Stimulated activated naive CD8-positive, alpha-beta T cell treated with anti-CD3 and anti-CD28 coated beads, Interleukin-15, Interleukin-2, amounts not matched to agents 100 ng/mL and 50 ng/mL, for 24 hours (primary cell): ENCODE data around the gene WDR41.
"Not testable (repeated sequence)": the region's sequence is repeated elsewhere in the genome, so short reads cannot be mapped to it uniquely, and the experiment has no call there.

Experiments
- H3K27ac Mint-ChIP-seq: one replicate; pipeline ENCODE4 v1.8.0; 2021; ENCODE audit warnings: mild to moderate bottlenecking, mixed read lengths
- H3K27me3 Mint-ChIP-seq: one replicate; pipeline ENCODE4 v1.8.0; 2021; ENCODE audit warnings: mixed read lengths
- H3K36me3 Mint-ChIP-seq: one replicate; pipeline ENCODE4 v1.8.0; 2021; ENCODE audit warnings: low read depth, mixed read lengths
- H3K4me1 Mint-ChIP-seq: one replicate; pipeline ENCODE4 v1.8.0; 2021; ENCODE audit warnings: low read depth, mixed read lengths
- H3K4me3 Mint-ChIP-seq: one replicate; pipeline ENCODE4 v1.8.0; 2021; ENCODE audit warnings: mild to moderate bottlenecking, mixed read lengths
- H3K9me3 Mint-ChIP-seq: one replicate; pipeline ENCODE4 v1.8.0; 2021; ENCODE audit warnings: mixed read lengths

WDR41 gene

GRCh38 chr5:77468875-77469274 is 23.2 kb downstream of the WDR41 start:
- not testable (repeated sequence) for H3K27ac Mint-ChIP-seq, H3K9me3 Mint-ChIP-seq, H3K27me3 Mint-ChIP-seq, H3K4me3 Mint-ChIP-seq, H3K4me1 Mint-ChIP-seq
- H3K36me3 Mint-ChIP-seq, result peaks cover 48% of the 10 kb centered on the region

- Mint-ChIP-seq H3K4me3 (no peak overlapping the region), H3K9me3 (no peaks in the 10 kb centered on the region), H3K36me3 (peaks cover 19% of the 10 kb centered on the region), H3K27ac (no peak overlapping the region), H3K4me1 (no peaks in the 10 kb centered on the region), H3K27me3 (no peaks in the 10 kb centered on the region)
These were observed 28.2 kb downstream of the WDR41 start for GRCh38 chr5:77463905-77464304.

GRCh38 chr5:77461287-77461686 is 30.8 kb downstream of the WDR41 start:
- H3K27ac Mint-ChIP-seq, result no peak overlapping the region
- H3K4me3 Mint-ChIP-seq, result no peak overlapping the region
- peaks cover 9% of the 10 kb centered on the region for H3K36me3 Mint-ChIP-seq
- no peaks in the 10 kb centered on the region for H3K9me3 Mint-ChIP-seq
- H3K27me3 Mint-ChIP-seq, result no peaks in the 10 kb centered on the region
- H3K4me1 Mint-ChIP-seq, result no peaks in the 10 kb centered on the region

- H3K27me3 Mint-ChIP-seq, result no peaks in the 10 kb centered on the region
- no peaks in the 10 kb centered on the region for H3K9me3 Mint-ChIP-seq
- no peaks in the 10 kb centered on the region for H3K4me1 Mint-ChIP-seq
- no peak overlapping the region for H3K27ac Mint-ChIP-seq
- H3K4me3 Mint-ChIP-seq, result no peak overlapping the region
- H3K36me3 Mint-ChIP-seq, result peaks cover 35% of the 10 kb centered on the region
These were observed 38.0 kb downstream of the WDR41 start for GRCh38 chr5:77454123-77454522.

- no peaks in the 10 kb centered on the region for H3K27me3 Mint-ChIP-seq
- H3K27ac Mint-ChIP-seq, result no peak overlapping the region
- no peak overlapping the region for H3K4me3 Mint-ChIP-seq
- peaks cover 2% of the 10 kb centered on the region for H3K9me3 Mint-ChIP-seq
- no peaks in the 10 kb centered on the region for H3K4me1 Mint-ChIP-seq
- peaks cover 51% of the 10 kb centered on the region for H3K36me3 Mint-ChIP-seq
These were observed 39.8 kb downstream of the WDR41 start for GRCh38 chr5:77452351-77452750.

GRCh38 chr5:77449981-77450380 is 42.1 kb downstream of the WDR41 start:
- Mint-ChIP-seq H3K9me3 (peaks cover 4% of the 10 kb centered on the region), H3K27ac (no peak overlapping the region), H3K4me3 (no peak overlapping the region), H3K36me3 (peaks cover 68% of the 10 kb centered on the region), H3K27me3 (no peaks in the 10 kb centered on the region), H3K4me1 (no peaks in the 10 kb centered on the region)

- H3K27ac Mint-ChIP-seq, result no peak overlapping the region
- no peak overlapping the region for H3K4me3 Mint-ChIP-seq
- H3K27me3 Mint-ChIP-seq, result no peaks in the 10 kb centered on the region
- H3K4me1 Mint-ChIP-seq, result no peaks in the 10 kb centered on the region
- peaks cover 72% of the 10 kb centered on the region for H3K36me3 Mint-ChIP-seq
- H3K9me3 Mint-ChIP-seq, result peaks cover 4% of the 10 kb centered on the region
These were observed 42.8 kb downstream of the WDR41 start for GRCh38 chr5:77449277-77449676.

GRCh38 chr5:77448831-77449230 is 43.3 kb downstream of the WDR41 start:
- no peak overlapping the region for H3K27ac Mint-ChIP-seq
- H3K4me3 Mint-ChIP-seq, result no peak overlapping the region
- peaks cover 76% of the 10 kb centered on the region for H3K36me3 Mint-ChIP-seq
- H3K4me1 Mint-ChIP-seq, result no peaks in the 10 kb centered on the region
- peaks cover 4% of the 10 kb centered on the region for H3K9me3 Mint-ChIP-seq
- no peaks in the 10 kb centered on the region for H3K27me3 Mint-ChIP-seq

- Mint-ChIP-seq H3K27ac (no peak overlapping the region), H3K36me3 (peaks cover 68% of the 10 kb centered on the region), H3K9me3 (peaks cover 4% of the 10 kb centered on the region), H3K27me3 (no peaks in the 10 kb centered on the region), H3K4me3 (no peak overlapping the region), H3K4me1 (no peaks in the 10 kb centered on the region)
These were observed 47.8 kb downstream of the WDR41 start for GRCh38 chr5:77444356-77444755.

- H3K27ac Mint-ChIP-seq, result no peak overlapping the region
- peaks cover 61% of the 10 kb centered on the region for H3K36me3 Mint-ChIP-seq
- no peaks in the 10 kb centered on the region for H3K27me3 Mint-ChIP-seq
- H3K9me3 Mint-ChIP-seq, result peaks cover 4% of the 10 kb centered on the region
- no peaks in the 10 kb centered on the region for H3K4me1 Mint-ChIP-seq
- no peak overlapping the region for H3K4me3 Mint-ChIP-seq
These were observed 48.4 kb downstream of the WDR41 start for GRCh38 chr5:77443670-77444069.

- no peaks in the 10 kb centered on the region for H3K4me1 Mint-ChIP-seq
- H3K4me3 Mint-ChIP-seq, result no peak overlapping the region
- peaks cover 26% of the 10 kb centered on the region for H3K36me3 Mint-ChIP-seq
- H3K27me3 Mint-ChIP-seq, result no peaks in the 10 kb centered on the region
- no peaks in the 10 kb centered on the region for H3K9me3 Mint-ChIP-seq
- no peak overlapping the region for H3K27ac Mint-ChIP-seq
These were observed 54.0 kb downstream of the WDR41 start for GRCh38 chr5:77438071-77438470.

- H3K36me3 Mint-ChIP-seq, result peaks cover 35% of the 10 kb centered on the region
- no peak overlapping the region for H3K27ac Mint-ChIP-seq
These were observed 54.9 kb downstream of the WDR41 start for GRCh38 chr5:77437194-77437593.

GRCh38 chr5:77431719-77432118 is 60.4 kb downstream of the WDR41 start:
- no peaks in the 10 kb centered on the region for H3K9me3 Mint-ChIP-seq
- no peaks in the 10 kb centered on the region for H3K27me3 Mint-ChIP-seq
- H3K4me1 Mint-ChIP-seq, result peaks cover 8% of the 10 kb centered on the region
- H3K36me3 Mint-ChIP-seq, result peaks cover 41% of the 10 kb centered on the region
- no peak overlapping the region for H3K27ac Mint-ChIP-seq
- no peak overlapping the region for H3K4me3 Mint-ChIP-seq

More at GRCh38 chr5:77437194-77437593, 54.9 kb downstream of the WDR41 start:
- Mint-ChIP-seq H3K4me1 (no peaks in the 10 kb centered on the region), H3K4me3 (no peak overlapping the region), H3K27me3 (no peaks in the 10 kb centered on the region), H3K9me3 (no peaks in the 10 kb centered on the region)

- Mint-ChIP-seq H3K4me3 (no peak overlapping the region), H3K36me3 (peaks cover 41% of the 10 kb centered on the region), H3K27ac (no peak overlapping the region), H3K4me1 (peaks cover 8% of the 10 kb centered on the region), H3K9me3 (no peaks in the 10 kb centered on the region), H3K27me3 (no peaks in the 10 kb centered on the region)
These were observed 60.8 kb downstream of the WDR41 start for GRCh38 chr5:77431286-77431685.

- Mint-ChIP-seq H3K36me3 (peaks cover 41% of the 10 kb centered on the region), H3K4me3 (no peak overlapping the region), H3K27ac (no peak overlapping the region), H3K9me3 (no peaks in the 10 kb centered on the region), H3K27me3 (no peaks in the 10 kb centered on the region), H3K4me1 (peaks cover 8% of the 10 kb centered on the region)
These were observed 61.4 kb downstream of the WDR41 start for GRCh38 chr5:77430726-77431125.

- Mint-ChIP-seq H3K4me3 (no peak overlapping the region), H3K4me1 (peaks cover 8% of the 10 kb centered on the region), H3K36me3 (peaks cover 37% of the 10 kb centered on the region), H3K27ac (no peak overlapping the region), H3K27me3 (no peaks in the 10 kb centered on the region), H3K9me3 (no peaks in the 10 kb centered on the region)
These were observed 63.6 kb downstream of the WDR41 start for GRCh38 chr5:77428526-77428925.
